ENCODE results near the gene TSHZ3. TPM values are rescaled to one million over a fixed set of nuclear protein-coding genes. Genes with fewer than 3 reads are reported as not detected.

The TSHZ3 gene
- total RNA-seq, 1 donor from 2014 or later, result 21.2 TPM

DNA sequence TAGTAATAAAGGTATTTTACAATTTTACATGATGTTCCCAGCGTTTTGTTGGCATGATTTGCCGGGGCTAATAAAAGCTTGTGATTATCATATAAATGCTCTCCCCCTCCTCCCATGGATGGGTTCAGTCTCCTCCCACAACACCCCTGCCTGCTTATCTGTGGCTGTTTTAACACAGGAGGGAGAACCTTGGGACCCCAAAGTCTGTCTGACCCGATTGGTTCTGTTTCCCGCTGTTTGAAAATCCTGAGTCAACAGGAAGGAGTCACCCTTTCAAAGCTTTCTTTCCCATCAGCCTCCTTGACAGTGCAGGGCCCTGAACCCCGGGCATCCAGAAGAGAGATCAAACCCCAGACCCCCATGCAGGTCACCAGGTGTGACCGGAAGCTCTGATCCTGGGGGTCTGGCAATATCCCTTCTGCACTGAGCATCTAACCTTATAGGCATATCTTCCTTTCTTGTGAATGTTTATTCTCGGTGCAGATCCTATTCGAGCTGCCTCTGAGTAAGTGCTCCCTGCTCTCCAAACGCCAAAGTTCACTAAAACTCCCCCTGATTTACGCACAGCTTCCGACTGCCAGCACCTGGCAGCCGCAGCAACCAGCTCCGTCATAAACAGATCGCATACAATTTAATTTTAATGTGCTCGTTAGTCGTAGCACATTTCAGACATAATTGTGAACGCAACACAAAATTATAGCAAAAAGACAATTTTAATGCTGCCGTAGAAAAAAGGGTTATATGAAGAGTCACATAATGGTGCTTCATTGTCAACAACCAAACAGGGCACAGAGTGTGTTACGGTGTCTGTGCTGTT is 74.8 kb downstream of the TSHZ3 start:
- H3K27me3 Mint-ChIP-seq, result no peaks in the 10 kb centered on the region
- H3K4me3 Mint-ChIP-seq, result no peak overlapping the region
- no peak for DNase-seq (ENCODE audit: extremely low spot score, unreplicated experiment)
- no peak overlapping the region for H3K27ac Mint-ChIP-seq
- TF ChIP-seq CTCF (conservative IDR thresholded peaks at IDR 0.05), result no peak
- peaks cover 22% of the 10 kb centered on the region for H3K4me1 Mint-ChIP-seq (ENCODE audit: unreplicated experiment)
- H3K9me3 Mint-ChIP-seq, result no peaks in the 10 kb centered on the region
- H3K36me3 Mint-ChIP-seq, result peaks cover 24% of the 10 kb centered on the region

- H3K9me3 Mint-ChIP-seq, result no peaks in the 10 kb centered on the region
- H3K4me1 Mint-ChIP-seq (ENCODE audit: unreplicated experiment), result peaks cover 22% of the 10 kb centered on the region
- no peak for DNase-seq (ENCODE audit: extremely low spot score, unreplicated experiment)
- no peak overlapping the region for H3K27ac Mint-ChIP-seq
- no peaks in the 10 kb centered on the region for H3K27me3 Mint-ChIP-seq
- peaks cover 10% of the 10 kb centered on the region for H3K36me3 Mint-ChIP-seq
- H3K4me3 Mint-ChIP-seq, result no peak overlapping the region
- no peak for TF ChIP-seq CTCF (conservative IDR thresholded peaks at IDR 0.05)
Measured at GRCh38 chr19:31272583-31273106, 76.6 kb downstream of the TSHZ3 start.

GRCh38 chr19:31271306-31271911 is 77.8 kb downstream of the TSHZ3 start:
- Mint-ChIP-seq H3K27me3 (peaks cover 2% of the 10 kb centered on the region), H3K4me1 (ENCODE audit: unreplicated experiment) (peaks cover 22% of the 10 kb centered on the region), H3K9me3 (no peaks in the 10 kb centered on the region), H3K36me3 (peaks cover 10% of the 10 kb centered on the region), H3K4me3 (no peak overlapping the region), H3K27ac (no peak overlapping the region)
- no peak for DNase-seq (ENCODE audit: extremely low spot score, unreplicated experiment)
- no peak for TF ChIP-seq CTCF (conservative IDR thresholded peaks at IDR 0.05)

DNA sequence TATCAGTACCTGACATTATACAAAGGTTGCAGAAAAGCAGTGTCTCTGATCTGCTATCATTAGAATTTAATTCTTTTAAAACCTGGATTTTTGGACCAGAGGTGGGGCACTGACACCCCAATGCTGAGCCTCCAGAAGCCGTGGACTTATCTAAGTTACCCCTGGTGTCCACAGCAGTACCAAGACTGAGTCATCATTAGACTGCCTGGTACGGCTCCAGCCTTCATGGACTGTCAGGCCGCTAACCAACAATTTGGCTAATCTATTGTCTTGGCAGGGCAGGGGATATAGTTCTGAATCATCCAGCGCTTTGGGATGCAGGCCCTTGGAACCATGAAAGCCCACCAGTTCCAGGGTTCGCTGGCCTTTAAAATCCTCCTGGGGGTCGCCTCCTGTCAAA is 78.3 kb downstream of the TSHZ3 start:
- no peaks in the 10 kb centered on the region for H3K9me3 Mint-ChIP-seq
- TF ChIP-seq CTCF (conservative IDR thresholded peaks at IDR 0.05), result no peak
- DNase-seq (ENCODE audit: extremely low spot score, unreplicated experiment), result no peak
- peaks cover 22% of the 10 kb centered on the region for H3K4me1 Mint-ChIP-seq (ENCODE audit: unreplicated experiment)
- peaks cover 5% of the 10 kb centered on the region for H3K27me3 Mint-ChIP-seq
- H3K27ac Mint-ChIP-seq, result no peak overlapping the region
- peaks cover 10% of the 10 kb centered on the region for H3K36me3 Mint-ChIP-seq
- no peak overlapping the region for H3K4me3 Mint-ChIP-seq

GRCh38 chr19:31269425-31270127 is 79.7 kb downstream of the TSHZ3 start:
- TF ChIP-seq CTCF (conservative IDR thresholded peaks at IDR 0.05), result no peak
- H3K27me3 Mint-ChIP-seq, result peaks cover 6% of the 10 kb centered on the region
- H3K4me1 Mint-ChIP-seq (ENCODE audit: unreplicated experiment), result peaks cover 16% of the 10 kb centered on the region
- H3K27ac Mint-ChIP-seq, result no peak overlapping the region
- H3K4me3 Mint-ChIP-seq, result no peak overlapping the region
- H3K36me3 Mint-ChIP-seq, result peaks cover 7% of the 10 kb centered on the region
- DNase-seq (ENCODE audit: extremely low spot score, unreplicated experiment), result no peak
- H3K9me3 Mint-ChIP-seq, result no peaks in the 10 kb centered on the region

Measured in type B pancreatic cell (in vitro differentiated cells).